HK-2 (cell line): ENCODE results near the gene PKNOX2.

Source experiments
- DNase-seq: peaks from one replicate; pipeline ENCODE4 v3.0.0-alpha.2; 2018; ENCODE audit not compliant: unreplicated experiment

PKNOX2 gene

GRCh38 chr11:125338886-125339811, 174.6 kb downstream of the PKNOX2 start:
- no peak for DNase-seq

DNA sequence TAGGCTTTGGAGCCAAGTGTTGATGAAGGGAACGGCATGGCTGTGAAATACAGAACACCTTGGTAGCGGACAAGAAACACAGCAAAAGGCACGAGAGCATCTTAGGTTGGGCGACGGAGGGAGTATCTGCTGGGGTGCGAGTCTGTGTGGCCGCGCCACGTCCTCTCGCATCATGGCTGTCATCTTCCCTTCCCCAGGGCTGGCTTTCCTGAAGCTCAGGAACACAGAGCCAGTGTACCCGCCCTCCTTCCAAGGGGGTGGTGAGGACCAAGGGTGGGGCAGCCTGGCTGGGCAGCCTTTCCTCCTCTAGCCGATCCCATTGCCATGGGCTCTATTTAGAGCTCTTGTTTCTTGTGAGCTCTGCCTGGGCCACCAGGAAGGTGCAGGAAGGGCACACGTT, 177.1 kb downstream of the PKNOX2 start:
- DNase-seq: no peak

DNA sequence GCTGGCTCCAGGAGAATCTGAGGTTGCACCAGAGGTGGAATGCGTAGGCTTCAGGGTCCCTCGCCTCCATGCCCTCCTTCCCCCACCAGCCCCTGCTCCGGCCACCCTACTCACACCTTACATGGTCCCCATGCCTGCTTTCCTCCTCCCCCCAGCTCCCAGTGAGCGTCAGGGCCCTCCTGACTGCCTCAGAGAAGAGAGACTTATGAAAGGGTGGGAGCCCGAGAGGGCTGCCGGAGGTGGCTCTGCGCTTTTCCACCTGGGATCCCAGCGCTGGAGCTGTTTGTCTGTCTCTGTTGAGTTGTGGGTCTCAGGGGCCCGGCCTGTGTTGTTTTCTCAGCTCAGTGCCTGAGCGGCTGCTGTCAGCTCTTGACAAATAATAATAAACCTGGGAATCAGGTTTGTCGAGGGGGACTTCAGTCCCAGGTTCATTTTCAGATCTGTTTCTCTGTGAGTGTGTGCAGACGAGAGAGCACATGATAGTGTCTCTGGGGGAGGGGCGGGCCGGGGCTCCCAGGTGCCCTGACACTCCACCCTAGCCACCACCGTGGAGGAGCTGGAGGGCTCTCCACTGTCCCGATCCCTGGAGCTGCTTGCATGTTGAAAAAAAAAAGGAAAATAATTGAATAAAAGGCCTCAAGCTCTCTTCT, 177.9 kb downstream of the PKNOX2 start:
- no peak for DNase-seq

DNA sequence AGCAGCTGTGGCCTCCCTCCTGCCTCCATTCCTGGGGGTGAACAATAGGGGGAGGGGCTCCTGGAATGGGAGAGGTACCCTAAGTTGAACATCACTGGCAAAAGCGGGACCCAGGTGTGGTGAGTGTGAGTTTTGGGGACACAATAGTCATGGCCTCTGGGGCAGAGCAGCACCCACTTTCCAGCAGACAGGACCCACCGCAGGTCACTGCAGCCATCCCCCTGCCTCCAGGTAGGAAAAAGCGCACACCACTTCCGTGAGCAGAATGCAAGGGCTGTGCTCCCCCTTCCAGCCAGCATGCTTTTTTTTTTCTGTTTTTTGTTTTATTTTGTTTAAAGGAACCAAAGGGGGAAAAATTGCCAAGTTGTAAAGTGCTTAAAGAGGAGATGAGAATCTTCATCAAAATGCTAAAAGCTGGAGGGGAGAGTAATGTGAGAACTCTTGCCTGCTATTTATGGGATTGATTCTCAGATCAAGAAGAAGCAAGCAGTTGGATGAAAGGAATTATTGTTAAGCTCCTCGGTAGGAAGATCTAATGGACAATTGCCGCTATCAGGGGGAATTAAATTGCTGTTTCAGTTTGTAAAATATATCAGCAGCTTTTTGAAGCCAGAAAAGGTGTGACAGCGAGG, 178.7 kb downstream of the PKNOX2 start:
- no peak for DNase-seq

DNA sequence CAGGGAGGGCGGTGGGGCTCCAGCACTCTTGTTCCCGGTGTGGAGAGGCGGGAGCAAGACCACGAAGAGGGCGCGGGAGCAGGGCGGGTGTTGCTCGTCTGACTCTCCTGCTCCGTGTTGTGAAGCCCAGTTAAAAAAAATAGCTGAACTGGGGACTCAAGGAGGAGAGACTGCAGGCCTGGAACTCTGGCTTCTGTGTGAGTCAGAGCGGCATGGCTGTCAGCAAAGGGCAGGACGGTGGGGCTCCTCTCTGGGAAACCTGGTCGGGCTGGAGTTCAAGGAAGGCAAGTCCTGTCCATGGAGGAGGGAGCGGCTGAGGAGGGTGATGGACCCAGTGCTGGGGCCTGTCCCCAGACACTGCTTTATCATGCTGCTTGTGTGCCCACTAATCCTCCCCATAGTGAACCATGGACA, 179.2 kb downstream of the PKNOX2 start:
- no peak for DNase-seq

DNA sequence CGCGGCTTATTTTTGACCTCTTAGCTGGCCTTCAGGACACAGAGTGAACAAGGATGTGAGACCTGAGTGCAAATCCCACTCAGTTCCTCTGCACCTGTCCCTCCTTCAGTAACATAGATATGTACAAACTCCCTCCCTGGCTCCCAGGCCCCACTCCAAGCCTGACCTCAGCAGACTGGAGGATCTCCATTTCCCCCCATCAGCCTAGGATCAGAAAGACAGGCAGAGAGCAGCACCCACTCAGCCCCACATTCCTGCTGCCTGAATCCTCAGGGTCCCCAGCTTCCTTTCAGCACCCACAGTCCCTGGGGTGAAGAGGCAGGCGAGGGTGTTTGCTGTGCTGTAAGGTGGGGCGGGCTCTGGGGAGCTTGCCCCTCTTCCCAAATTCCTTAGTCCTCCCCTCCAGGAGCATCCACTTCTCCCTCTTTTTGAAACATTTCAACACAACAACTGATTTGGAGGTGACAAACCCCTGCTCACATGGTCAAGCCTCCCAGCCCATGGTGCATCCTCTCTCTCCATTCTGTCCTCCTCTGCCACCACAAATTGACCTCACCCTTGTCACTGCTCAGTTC, 180.4 kb downstream of the PKNOX2 start:
- no peak for DNase-seq

DNA sequence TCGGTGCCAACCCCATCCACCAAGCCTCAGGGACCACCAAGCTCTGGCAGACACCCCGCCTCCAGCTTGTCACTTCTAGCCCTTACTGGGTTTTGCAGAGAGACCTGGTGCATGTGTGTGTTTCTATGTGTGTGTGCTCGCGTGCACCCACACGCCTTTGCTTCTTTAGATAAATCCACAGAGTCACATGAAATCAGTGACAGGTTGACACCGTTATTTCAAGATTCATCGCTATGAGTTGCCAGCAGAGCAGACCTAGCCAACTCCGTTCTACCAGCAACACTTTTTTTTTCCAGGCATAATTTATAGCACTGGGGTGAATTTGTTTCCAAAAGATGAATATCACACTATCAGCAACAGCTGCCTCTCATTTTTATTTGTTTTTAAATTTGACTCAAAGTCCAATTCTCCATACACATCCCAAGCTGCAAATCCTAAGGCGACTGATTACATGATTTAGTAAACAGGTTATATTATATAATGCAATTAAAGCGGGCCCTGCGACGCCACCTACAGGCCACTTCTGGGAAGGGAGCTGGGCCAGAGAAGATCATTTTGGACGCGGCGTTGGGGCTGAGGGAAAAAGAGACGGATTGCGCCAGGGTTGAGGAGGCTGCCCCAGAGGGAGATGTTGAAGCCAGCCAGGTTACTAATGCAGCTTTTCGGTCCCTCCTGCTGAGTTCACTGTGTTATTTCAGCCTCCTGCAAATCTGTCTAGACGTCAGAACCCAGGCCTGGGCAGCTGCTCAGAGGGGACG, 181.0 kb downstream of the PKNOX2 start:
- peak; percentile 26 for DNase-seq

DNA sequence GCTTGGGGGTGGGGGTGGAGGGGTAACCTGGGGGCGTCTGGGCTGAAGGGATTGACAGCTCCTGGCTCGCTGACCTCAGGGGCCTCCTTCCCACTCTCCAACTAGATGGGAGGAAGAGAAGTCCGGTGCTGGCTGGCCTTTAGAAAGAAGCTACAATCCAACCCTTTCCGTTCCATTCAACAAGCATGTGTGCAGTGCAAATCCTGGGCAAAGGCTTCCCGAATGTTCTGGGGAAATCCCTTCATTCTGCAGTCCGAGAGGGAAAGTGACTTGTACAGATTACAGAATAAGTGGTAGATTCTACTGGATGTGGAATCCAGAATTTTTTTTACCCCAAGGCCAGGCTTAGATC, 181.6 kb downstream of the PKNOX2 start:
- no peak for DNase-seq

- no peak for DNase-seq
Observed at GRCh38 chr11:125346565-125347260, 182.2 kb downstream of the PKNOX2 start.

- DNase-seq: no peak
Observed at GRCh38 chr11:125347261-125347585, 182.7 kb downstream of the PKNOX2 start.

GRCh38 chr11:125348141-125348651, 183.6 kb downstream of the PKNOX2 start:
- DNase-seq: no peak

GRCh38 chr11:125348674-125349309, 184.2 kb downstream of the PKNOX2 start:
- DNase-seq: peak; percentile 25

GRCh38 chr11:125350206-125351032, 185.9 kb downstream of the PKNOX2 start:
- DNase-seq: no peak

GRCh38 chr11:125351033-125351867, 186.7 kb downstream of the PKNOX2 start:
- DNase-seq: no peak

DNA sequence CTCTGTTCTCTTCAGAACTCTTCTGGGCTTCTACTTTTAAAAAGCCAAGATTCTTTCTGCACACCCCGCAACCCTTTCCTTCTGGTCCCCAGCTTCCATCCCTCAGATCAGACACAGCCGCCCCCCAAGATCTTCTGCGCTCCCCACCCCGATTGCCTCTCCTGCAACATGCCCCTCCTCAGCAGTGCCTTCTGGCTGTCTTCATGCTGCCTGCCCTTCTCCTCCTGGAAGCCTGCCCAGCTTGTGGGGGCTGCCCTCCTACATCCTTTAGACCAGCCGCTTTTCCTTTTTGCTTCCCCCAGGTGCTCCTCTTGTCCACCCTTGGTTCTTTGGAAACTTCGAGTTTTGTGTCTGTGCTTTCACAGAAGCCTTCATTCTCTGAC, 187.3 kb downstream of the PKNOX2 start:
- no peak for DNase-seq

DNA sequence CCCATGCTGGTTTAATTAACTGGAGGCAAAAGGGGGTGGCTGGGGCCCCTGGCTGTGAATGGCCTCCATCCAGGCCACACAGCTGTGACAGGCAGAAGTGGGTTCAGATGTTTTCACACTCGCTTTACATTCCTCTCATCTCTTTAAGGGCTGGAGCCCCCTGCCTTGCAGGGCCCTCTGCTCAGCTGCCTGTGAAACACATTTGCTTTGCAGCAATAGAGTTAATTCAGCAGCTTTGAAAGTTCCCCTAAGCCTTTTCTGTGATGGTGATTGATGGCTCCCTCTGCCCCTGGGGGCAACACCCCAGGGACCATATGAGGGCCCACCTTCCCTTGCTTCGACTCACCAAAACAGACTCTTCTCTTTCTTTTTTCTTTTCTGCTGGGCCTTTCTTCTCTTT, 192.2 kb downstream of the PKNOX2 start:
- DNase-seq: no peak

DNA sequence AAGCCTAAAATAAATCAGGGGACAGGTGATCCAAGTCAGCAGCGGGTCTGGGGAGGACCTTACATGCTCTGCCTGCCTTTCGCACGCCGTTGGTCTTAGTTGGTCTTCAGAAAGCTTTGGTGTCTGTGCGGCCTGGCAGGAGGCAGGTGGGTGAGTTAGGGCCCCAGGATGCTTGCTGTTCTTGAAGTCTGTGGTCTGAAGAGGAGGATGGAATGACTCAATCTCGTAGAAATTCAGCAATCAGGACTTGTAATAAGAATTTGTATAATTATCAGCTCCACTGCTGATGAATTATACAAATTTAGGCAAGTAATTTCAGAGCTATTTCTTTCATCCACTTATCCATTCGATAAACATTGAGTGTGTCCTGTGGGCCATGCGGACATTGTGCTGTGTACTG, 193.0 kb downstream of the PKNOX2 start:
- no peak for DNase-seq

- DNase-seq: no peak
Observed at GRCh38 chr11:125358254-125358840, 193.8 kb downstream of the PKNOX2 start.
